LHCN-M2 (cell line): ENCODE measurements around the gene RAB8A. TPM values are rescaled to one million over a fixed set of nuclear protein-coding genes. Genes with fewer than 3 reads are reported as not detected.
"Not testable (repeated sequence)": the region's sequence is repeated elsewhere in the genome, so short reads cannot be mapped to it uniquely, and the experiment has no call there.

Source experiments
- DNase-seq: peaks from one replicate; pipeline ENCODE4 v3.0.0-alpha.2; 2012; ENCODE audit warnings: low read depth
- total RNA-seq: library from RNA; depleted of rRNA; stranded (reverse); fragments of >200 nt; gene quantifications from 2 replicates; pipeline ENCODE4 v1.2.3, GENCODE V29; 2014

RAB8A gene
- total RNA-seq, 1 experiment from 2014 or later = 76.9 TPM

GRCh38 chr19:16112778-16113177 is 1.1 kb downstream of the RAB8A start:
- DNase-seq = no peak

GRCh38 chr19:16113727-16114126 is 2.0 kb downstream of the RAB8A start:
- no peak for DNase-seq

GRCh38 chr19:16115301-16116039 is 3.8 kb downstream of the RAB8A start:
- no peak for DNase-seq

- no peak for DNase-seq
Measured at GRCh38 chr19:16116067-16116466, 4.4 kb downstream of the RAB8A start.

DNA sequence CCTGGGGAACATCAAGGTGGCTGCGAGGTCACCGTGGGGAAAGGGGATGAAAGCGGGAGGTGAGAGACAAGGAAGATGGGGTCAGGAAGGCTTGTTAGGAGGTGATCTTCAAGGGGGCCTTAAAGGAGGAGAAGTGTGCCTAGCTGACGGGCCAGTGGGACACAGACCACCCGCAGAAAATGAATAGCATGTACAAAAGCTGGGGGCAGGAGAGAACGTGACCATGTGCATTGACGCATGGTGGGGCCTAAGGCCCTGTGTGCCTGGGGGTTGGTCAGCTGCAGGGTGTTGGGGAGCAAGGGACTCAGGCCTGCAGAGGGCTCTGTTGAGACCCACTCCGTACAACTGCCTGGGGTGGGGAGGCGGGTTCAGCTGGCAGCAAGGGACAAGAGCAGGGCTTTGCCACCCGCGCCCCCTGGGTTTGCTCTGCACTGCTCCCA is 5.9 kb downstream of the RAB8A start:
- DNase-seq = no peak

GRCh38 chr19:16118489-16119033 is 6.9 kb downstream of the RAB8A start:
- no peak for DNase-seq

GRCh38 chr19:16119075-16119857 is 7.6 kb downstream of the RAB8A start:
- DNase-seq = not testable (repeated sequence)

GRCh38 chr19:16121141-16121540 is 9.5 kb downstream of the RAB8A start:
- DNase-seq = no peak

DNA sequence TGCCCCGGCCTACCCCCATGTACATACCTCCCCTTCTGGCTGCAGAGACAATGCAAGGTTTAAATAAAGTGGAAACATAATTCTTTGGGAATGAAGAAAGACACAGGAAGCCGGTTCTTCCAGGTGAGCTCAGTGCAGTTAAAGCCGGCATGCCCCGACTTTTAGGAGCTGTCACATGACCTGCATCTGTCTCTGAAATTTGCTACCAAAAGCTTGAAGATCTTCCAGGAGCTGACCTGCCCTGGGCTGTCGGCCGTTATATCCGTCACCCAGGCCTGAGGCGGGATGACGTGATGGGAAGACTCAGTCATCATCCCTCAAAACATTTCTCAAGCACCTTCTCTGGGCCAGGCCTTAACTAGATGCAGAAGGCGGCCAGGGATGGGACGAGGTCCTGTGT is 10.3 kb downstream of the RAB8A start:
- DNase-seq = no peak

DNA sequence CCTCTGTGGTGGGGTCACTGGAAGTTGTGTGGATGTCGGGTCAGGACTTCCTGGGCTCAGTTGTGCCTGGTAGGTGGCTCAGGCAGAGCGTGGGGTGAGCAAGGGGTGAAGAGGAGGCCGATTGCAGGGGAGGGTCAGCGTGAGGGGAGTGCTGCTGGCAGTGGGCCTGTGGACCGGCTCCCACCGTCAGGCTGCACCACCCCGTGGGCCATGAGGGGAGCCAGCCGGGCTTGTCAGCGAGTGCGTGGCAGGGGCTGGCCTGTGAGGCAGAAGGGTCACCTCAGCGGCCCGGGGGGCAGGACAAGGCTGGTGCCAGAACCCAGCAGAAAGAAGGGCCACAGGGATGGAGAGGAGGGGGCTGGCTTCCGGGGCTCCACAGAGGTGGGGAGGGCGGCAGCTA is 13.3 kb downstream of the RAB8A start:
- no peak for DNase-seq

- DNase-seq = peak; percentile 36
Measured at GRCh38 chr19:16125737-16126495, 14.2 kb downstream of the RAB8A start.

- DNase-seq = no peak
Measured at GRCh38 chr19:16127080-16127479, 15.4 kb downstream of the RAB8A start.

GRCh38 chr19:16127776-16128371 is 16.2 kb downstream of the RAB8A start:
- DNase-seq = no peak

GRCh38 chr19:16131648-16132047 is 20.0 kb downstream of the RAB8A start:
- no peak for DNase-seq

DNA sequence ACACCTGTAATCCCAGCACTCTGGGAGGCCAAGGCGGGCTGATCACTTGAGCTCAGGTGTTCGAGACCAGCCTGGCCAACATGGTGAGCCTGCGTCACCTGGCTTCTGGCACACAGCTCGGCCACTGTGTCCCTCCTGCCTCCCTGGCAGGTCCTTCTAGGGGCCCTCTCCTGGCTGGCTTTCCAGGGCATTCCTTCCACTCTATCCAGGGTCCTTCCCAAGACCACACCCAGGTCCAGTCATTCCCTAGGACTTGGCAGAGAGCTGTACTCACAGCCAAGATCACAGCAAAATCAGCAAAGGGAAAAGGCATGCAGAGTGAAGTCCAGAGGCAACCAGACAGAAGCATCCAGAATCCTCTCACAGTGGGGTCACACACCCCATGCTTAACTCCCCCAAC is 22.1 kb downstream of the RAB8A start:
- no peak for DNase-seq

DNA sequence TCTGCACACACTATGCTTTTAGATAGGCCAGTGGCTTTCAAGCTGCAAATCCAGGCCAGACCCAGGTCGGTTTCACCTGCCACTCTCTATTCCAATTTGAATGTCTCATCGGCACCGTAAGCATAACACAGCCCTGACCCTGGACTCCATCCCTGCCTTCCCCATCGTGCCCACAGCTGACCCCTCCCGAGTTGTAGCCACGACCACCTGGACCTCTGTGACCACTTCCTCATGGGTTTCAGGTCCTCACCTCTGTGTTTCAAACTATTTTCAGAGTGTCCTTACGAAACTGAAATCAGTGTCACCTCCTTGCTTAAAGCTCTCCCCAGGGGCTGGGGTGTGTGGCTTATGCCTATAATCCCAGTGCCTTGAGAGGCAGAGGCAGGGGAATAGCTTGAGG is 22.8 kb downstream of the RAB8A start:
- DNase-seq = no peak

GRCh38 chr19:16135430-16136127 is 23.9 kb downstream of the RAB8A start:
- no peak for DNase-seq

- peak; percentile 21 for DNase-seq
Measured at GRCh38 chr19:16136185-16136999, 24.7 kb downstream of the RAB8A start.

DNA sequence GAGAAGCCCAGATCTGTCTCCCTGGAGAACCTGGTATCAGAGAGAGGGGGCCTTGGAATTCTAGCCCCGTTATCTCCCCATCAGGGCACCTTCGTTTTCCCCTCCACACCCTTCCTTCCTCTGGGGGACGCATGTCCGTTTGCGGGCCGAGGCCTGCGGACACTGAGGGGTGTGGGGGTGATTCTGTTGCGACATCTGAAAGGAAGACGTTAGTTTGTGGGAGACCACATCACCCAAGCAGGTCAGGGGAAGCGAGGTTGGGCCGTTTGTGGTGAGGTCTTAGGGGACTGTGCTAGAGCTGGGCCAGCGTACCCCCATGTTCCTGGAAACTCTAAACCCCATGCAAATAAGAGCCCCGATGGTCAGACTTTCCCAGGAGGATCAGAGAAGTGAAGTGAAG is 28.1 kb downstream of the RAB8A start:
- DNase-seq = no peak

DNA sequence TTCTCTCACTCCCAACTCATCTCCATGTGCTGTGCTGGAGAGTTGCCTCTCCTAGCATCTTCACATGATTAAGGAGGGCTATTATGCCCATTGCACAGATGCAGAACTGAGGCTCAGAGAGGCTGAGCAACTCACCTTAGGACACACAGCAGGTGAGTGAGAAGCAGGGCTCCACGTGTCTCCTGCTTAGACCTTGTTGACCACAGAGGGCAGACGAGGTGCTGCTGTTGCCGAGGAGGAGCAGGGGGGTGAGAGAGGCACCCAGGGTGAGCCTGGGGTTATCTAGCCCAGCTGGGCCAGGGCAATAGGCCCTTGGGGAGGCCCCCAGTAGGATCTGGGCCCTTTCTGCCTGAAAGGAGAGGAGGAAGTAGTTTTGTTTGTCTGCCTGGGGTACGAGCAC is 29.4 kb downstream of the RAB8A start:
- no peak for DNase-seq
